SH-SY5Y (cell line): ENCODE data around the gene OPN4.

Source experiments
- GATA2 ChIP-seq: IDR thresholded peaks from 2 replicates; pipeline ENCODE4 v1.6.1; 2011; ENCODE audit warnings: mild to moderate bottlenecking, low read depth, low read length
- GATA3 ChIP-seq: IDR thresholded peaks from 2 replicates; pipeline ENCODE4 v1.6.1; 2011; ENCODE audit warnings: low read depth, mild to moderate bottlenecking, low read length, moderate library complexity

DNA sequence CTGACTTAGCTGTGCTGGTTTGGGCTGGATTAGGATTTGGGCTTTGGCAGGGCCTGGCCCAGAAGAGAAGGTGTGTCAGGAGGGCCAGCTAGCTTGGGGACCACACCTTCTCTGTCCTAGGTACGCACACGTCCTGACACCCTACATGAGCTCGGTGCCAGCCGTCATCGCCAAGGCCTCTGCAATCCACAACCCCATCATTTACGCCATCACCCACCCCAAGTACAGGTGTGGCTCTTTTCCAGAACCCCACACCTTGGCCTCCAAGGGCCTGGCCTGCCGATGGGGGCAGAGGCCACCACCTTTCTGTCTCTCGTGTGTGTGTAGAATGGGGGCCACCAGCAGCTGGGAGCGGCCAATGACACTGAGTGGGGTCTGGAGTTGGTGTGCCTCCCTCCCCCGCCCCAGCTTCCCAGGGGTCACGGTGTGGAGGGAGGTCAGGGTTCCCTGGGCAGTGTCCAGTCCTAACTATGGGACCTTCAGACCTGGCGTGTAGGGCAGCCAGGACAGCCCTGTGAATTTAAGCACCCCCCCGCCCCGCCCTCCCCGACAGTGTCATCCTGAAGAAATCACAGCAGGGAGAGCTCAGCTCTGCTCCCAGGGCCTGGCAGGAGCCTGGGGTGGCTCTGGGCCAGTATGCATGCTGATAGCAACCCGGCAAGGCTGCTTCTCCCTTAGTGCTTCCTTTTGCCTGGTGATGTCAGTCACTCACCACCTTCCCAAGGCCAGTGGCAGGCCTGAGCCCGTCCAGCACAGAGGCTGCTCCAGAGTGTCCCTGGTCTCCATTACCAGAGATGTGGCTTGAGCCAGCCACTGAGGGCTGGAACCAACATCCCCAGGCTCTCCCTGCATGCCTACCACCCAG is 7.0 kb downstream of the OPN4 start:
- TF ChIP-seq GATA3 (no peak), GATA2 (no peak)
